ENCODE measurements around the gene TTI1.
A peak's percentile ranks its signal among the peaks of the same experiment; 100 is the strongest.

The TTI1 gene

DNA sequence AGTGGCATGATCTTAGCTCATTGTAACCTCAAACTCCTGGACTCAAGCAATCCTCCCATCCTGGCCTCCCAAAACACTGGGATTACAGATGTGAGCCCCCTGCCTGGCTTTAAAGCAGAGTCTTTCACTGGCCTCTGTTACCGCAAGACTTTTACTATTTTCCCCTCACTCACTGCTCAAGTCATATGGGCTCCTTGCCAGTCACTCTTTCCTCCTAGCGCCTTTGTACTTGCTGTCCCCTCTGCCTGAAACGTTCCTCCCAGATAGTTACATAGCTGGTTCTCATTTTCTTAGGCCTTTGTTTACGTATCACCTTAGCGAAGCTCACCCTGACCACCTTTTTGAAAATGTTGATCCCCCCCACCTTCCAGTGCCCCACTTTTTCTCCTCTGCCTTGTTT is 29.6 kb upstream of the TTI1 start:
- TF ChIP-seq, protein P1, sequence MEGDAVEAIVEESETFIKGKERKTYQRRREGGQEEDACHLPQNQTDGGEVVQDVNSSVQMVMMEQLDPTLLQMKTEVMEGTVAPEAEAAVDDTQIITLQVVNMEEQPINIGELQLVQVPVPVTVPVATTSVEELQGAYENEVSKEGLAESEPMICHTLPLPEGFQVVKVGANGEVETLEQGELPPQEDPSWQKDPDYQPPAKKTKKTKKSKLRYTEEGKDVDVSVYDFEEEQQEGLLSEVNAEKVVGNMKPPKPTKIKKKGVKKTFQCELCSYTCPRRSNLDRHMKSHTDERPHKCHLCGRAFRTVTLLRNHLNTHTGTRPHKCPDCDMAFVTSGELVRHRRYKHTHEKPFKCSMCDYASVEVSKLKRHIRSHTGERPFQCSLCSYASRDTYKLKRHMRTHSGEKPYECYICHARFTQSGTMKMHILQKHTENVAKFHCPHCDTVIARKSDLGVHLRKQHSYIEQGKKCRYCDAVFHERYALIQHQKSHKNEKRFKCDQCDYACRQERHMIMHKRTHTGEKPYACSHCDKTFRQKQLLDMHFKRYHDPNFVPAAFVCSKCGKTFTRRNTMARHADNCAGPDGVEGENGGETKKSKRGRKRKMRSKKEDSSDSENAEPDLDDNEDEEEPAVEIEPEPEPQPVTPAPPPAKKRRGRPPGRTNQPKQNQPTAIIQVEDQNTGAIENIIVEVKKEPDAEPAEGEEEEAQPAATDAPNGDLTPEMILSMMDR (IDR thresholded peaks at IDR 0.05) = no peak
- no peak for TF ChIP-seq ZFX (IDR thresholded peaks at IDR 0.05; ENCODE audit: borderline replicate concordance)
- H3K27ac ChIP-seq = no peak overlapping the region

DNA sequence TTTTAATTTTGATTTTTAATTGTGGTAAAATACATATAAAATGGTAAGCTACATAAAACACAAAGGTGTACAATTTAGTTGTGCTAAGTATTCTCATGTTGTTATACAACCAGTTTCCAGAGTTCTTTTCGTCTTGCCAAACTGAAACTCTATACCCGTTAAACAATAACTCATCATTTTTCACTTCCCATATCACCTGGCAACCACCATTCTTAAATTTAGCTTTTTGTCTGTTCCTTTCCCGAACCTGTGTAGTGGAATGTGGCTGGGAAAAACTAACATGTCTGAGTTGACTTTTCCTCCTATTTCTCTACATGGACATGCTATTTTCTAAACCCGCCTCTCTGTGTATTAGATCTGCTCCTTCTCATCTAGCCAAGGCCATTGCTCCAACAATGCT is 27.9 kb upstream of the TTI1 start:
- H3K27ac ChIP-seq = no peak overlapping the region
- TF ChIP-seq ZFX (IDR thresholded peaks at IDR 0.05; ENCODE audit: borderline replicate concordance) = no peak
- TF ChIP-seq, protein P1 (IDR thresholded peaks at IDR 0.05) = no peak

DNA sequence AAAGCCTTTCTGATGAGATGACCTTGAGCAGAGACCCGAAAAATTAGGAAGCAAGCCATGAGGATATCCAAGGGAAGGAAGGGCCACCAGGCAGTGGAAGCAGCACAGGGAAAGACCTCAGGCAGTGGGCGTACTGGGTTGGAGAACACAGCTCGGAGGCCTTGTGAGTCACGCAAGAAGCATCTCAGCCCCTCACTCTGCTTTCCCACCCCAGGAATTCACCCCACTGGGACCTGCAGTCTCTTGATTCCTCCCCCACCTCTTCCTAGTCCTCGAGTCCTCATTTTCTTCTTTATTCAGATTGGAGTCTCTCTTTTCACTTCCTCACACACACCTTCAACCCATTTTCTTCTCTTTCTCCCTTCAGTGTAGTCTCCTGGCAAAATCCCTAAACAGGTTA is 27.3 kb upstream of the TTI1 start:
- no peak overlapping the region for H3K27ac ChIP-seq
- TF ChIP-seq, protein P1 (IDR thresholded peaks at IDR 0.05) = no peak
- no peak for TF ChIP-seq ZFX (IDR thresholded peaks at IDR 0.05; ENCODE audit: borderline replicate concordance)

DNA sequence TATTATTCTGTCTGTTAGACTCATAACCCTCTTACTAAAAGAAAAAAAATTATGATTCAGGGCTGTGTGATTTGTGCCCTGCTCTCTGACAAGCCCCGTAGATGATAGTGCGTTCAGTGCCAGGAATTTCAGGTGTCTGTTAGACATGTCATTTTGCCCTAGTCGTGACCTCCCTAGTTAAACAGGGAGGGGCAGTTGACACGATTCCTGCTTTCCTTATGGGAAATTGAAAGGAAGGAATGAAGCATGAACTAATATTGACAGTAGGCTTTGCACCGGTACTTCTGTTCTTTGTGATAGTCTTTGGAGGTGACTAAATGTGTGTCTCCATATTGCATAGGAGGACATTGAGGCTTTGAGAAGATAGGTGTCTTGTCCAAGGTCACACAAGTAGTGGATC is 26.6 kb upstream of the TTI1 start:
- TF ChIP-seq, protein P1 (IDR thresholded peaks at IDR 0.05) = no peak
- TF ChIP-seq ZFX (IDR thresholded peaks at IDR 0.05; ENCODE audit: borderline replicate concordance) = no peak
- no peak overlapping the region for H3K27ac ChIP-seq

DNA sequence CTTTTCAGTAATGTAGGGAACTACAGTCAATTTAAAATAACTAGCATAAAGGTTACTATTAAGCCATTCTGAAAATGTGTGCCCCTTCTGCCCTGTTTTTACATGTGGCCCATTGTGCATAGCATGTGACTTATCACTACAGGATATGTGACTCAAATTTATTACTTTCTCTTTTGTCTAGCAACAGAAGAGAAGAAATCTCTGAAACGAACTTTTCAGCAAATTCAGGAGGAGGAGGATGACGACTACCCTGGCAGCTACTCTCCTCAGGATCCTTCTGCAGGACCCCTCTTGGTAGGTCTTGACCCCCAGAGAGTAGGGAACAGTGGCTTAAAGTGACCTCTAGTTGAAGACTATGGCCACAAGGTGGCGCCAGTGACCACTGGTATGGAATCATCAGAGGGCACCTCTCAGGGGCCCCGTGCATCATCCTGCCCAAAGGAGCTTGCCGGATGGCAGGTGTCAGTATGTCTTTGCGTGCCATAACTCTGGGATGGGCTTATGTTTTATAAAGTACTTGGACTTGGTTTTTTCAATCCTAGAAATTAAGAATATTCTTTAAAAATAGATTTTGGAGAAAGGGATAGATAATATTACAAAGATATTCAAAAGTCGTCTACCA is 24.2 kb upstream of the TTI1 start:
- TF ChIP-seq, protein P1 (IDR thresholded peaks at IDR 0.05) = peak; percentile 88
- no peak for TF ChIP-seq ZFX (IDR thresholded peaks at IDR 0.05; ENCODE audit: borderline replicate concordance)
- H3K27ac ChIP-seq = no peak overlapping the region

DNA sequence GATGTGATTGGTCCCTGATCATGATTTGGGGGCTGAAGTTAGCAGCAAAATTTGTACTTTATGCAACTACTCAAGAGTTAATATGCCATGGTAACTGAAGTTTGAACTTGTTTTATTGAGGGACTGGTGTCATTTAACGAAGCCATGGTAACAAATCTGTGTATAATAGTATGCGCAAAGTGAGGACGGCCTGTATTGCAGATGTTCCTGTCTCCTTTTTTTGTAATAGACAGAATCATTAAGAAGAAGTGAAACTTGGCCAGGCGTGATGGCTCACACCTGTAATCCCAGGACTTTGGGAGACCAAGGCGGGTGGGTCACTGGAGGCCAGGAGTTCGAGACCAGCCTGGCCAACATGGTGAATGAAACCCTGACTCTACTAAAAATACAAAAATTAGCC is 22.6 kb upstream of the TTI1 start:
- H3K27ac ChIP-seq = no peak overlapping the region
- TF ChIP-seq, protein P1 (IDR thresholded peaks at IDR 0.05) = no peak

DNA sequence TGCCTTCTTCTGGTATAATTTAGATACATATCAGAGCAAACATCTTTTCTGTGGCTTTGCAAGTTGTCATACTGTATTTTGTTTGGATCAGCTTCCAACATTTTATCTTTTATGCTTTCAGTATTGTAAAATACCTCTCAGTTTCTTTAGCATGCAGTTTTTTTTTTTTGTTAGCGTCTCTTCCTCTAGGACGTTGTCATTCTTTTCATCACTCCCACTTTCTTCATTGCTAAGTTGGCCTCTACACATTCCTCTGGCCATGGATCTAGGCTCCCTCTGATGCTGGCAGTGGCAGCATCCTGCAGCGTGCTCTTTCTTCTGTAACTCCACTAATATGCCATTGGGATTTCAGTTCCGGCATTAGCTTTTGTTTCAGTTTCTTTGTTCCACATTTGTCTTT is 22.0 kb upstream of the TTI1 start:
- no peak overlapping the region for H3K27ac ChIP-seq
- no peak for TF ChIP-seq ZFX (IDR thresholded peaks at IDR 0.05; ENCODE audit: borderline replicate concordance)
- TF ChIP-seq, protein P1 (IDR thresholded peaks at IDR 0.05) = no peak

All from 22Rv1 (cell line).